AG04450 (cell line): Measurements from ENCODE around the gene ACIN1. TPM values are rescaled to one million over a fixed set of nuclear protein-coding genes. Genes with fewer than 3 reads are reported as not detected.
A peak's percentile ranks its signal among the peaks of the same experiment; 100 is the strongest.

Experiments used
- CTCF ChIA-PET: fragments of 300-600, 350-600 bp; formaldehyde crosslinking; extraction: SDS; loops from one replicate; lab custom pipeline; 2022; ENCODE audit warnings: antibody characterized with exemption, inconsistent platforms; lab: Charles Lee
- POLR2A ChIA-PET: fragments of 350-600 bp; formaldehyde crosslinking; extraction: SDS; loops from one replicate; lab custom pipeline; 2021; ENCODE audit warnings: antibody characterized with exemption, inconsistent platforms; lab: Yijun Ruan, JAX
- DNase-seq: peaks from one replicate; pipeline ENCODE4 v3.0.0-alpha.2; 2011; ENCODE audit warnings: low read depth, low spot score
- H3K27ac ChIP-seq: one replicate; pipeline ENCODE4 v1.5.1; 2012; ENCODE audit warnings: low read depth, low read length, control low read depth
- H3K27me3 ChIP-seq: one replicate; pipeline ENCODE4 v1.6.0; 2012; ENCODE audit warnings: low read length; ENCODE audit not compliant: control insufficient read depth, insufficient read depth
- H3K4me3 ChIP-seq: 2 replicates; pipeline ENCODE4 v1.5.1; 2011; ENCODE audit warnings: mild to moderate bottlenecking, low read depth, low read length, control low read depth
- H3K9me3 ChIP-seq: 2 replicates; pipeline ENCODE4 v1.5.1; 2012; ENCODE audit warnings: low read length; ENCODE audit not compliant: control insufficient read depth, insufficient read depth
- polyA plus RNA-seq: library from polyadenylated mRNA; depleted of rRNA; stranded (reverse); fragments of >200 nt; gene quantifications from 2 replicates; pipeline ENCODE4 v1.2.3, GENCODE V29; 2011
- TF ChIP-seq, protein P1 (sequence below): IDR thresholded peaks from 2 replicates; pipeline ENCODE4 v1.5.1; 2011; ENCODE audit warnings: low read depth, low read length, control low read depth, inconsistent platforms

Gene ACIN1
- polyA plus RNA-seq, 1 experiment = 173 TPM

- TF ChIP-seq, protein P1, sequence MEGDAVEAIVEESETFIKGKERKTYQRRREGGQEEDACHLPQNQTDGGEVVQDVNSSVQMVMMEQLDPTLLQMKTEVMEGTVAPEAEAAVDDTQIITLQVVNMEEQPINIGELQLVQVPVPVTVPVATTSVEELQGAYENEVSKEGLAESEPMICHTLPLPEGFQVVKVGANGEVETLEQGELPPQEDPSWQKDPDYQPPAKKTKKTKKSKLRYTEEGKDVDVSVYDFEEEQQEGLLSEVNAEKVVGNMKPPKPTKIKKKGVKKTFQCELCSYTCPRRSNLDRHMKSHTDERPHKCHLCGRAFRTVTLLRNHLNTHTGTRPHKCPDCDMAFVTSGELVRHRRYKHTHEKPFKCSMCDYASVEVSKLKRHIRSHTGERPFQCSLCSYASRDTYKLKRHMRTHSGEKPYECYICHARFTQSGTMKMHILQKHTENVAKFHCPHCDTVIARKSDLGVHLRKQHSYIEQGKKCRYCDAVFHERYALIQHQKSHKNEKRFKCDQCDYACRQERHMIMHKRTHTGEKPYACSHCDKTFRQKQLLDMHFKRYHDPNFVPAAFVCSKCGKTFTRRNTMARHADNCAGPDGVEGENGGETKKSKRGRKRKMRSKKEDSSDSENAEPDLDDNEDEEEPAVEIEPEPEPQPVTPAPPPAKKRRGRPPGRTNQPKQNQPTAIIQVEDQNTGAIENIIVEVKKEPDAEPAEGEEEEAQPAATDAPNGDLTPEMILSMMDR = no peak
- Histone ChIP-seq H3K27me3 (no peaks in the 10 kb centered on the region), H3K4me3 (no peak overlapping the region), H3K9me3 (peaks cover 3% of the 10 kb centered on the region; the same call in 1 of the 2 replicates), H3K27ac (peak overlapping the region; percentile 21)
- CTCF ChIA-PET = interaction anchor here (0.8 to 13.3 kb wide), 5 partner anchors 21 to 185 kb away, joined by 3 to 818 read pairs (median 4); partner anchors contain the start of genes ACIN1 and SLC7A8
- DNase-seq = no peak
- POLR2A ChIA-PET = interaction anchor here (1.0 kb wide), 1 partner anchor 20 kb away, joined by 4 read pairs; the partner anchor contains the start of genes ACIN1 and C14orf119
These were observed 21.0 kb upstream of the ACIN1 start for GRCh38 chr14:23115918-23116317.

GRCh38 chr14:23115039-23115731, 20.2 kb upstream of the ACIN1 start:
- peak; percentile 89 for DNase-seq
- Histone ChIP-seq H3K9me3 (peaks cover 3% of the 10 kb centered on the region; the same call in 1 of the 2 replicates), H3K4me3 (peak overlapping the region; percentile 17; the same call in 1 of the 2 replicates), H3K27me3 (no peaks in the 10 kb centered on the region), H3K27ac (peak overlapping the region; percentile 91)
- TF ChIP-seq, protein P1 = no peak
- ChIA-PET CTCF (interaction anchor here (0.6 to 13.3 kb wide), 7 partner anchors 21 to 239 kb away, joined by 3 to 818 read pairs (median 3); partner anchors contain the start of genes ACIN1 and SLC7A8), POLR2A (interaction anchor here (1.0 kb wide), 1 partner anchor 20 kb away, joined by 4 read pairs; the partner anchor contains the start of genes ACIN1 and C14orf119)

GRCh38 chr14:23114669-23115038, 19.7 kb upstream of the ACIN1 start:
- no peaks in the 10 kb centered on the region for H3K27me3 ChIP-seq

GRCh38 chr14:23114120-23114458, 19.2 kb upstream of the ACIN1 start:
- ChIA-PET POLR2A (interaction anchor here (0.8 to 1.9 kb wide), 2 partner anchors 19 to 52 kb away, joined by 3 to 7 read pairs; partner anchors contain the start of genes ACIN1 and C14orf119), CTCF (interaction anchor here (0.8 to 6.6 kb wide), 3 partner anchors 46 to 119 kb away, joined by 3 to 152 read pairs (median 15); no protein-coding TSS in a partner anchor)
- peaks cover 3% of the 10 kb centered on the region; the same call in 1 of the 2 replicates for H3K9me3 ChIP-seq
- no peak overlapping the region for H3K4me3 ChIP-seq
- no peaks in the 10 kb centered on the region for H3K27me3 ChIP-seq
- TF ChIP-seq, protein P1 = no peak
- H3K27ac ChIP-seq = no peak overlapping the region
- no peak for DNase-seq

More at GRCh38 chr14:23114669-23115038, 19.7 kb upstream of the ACIN1 start:
- CTCF ChIA-PET = interaction anchor here (1.4 to 13.3 kb wide), 5 partner anchors 20 to 128 kb away, joined by 3 to 818 read pairs (median 15); partner anchors contain the start of genes ACIN1 and SLC7A8
- POLR2A ChIA-PET = interaction anchor here (0.8 kb wide), 1 partner anchor 53 kb away, joined by 3 read pairs; no protein-coding TSS in a partner anchor
- peak overlapping the region; percentile 91 for H3K27ac ChIP-seq
- H3K4me3 ChIP-seq = peak overlapping the region; percentile 17; the same call in 1 of the 2 replicates
- DNase-seq = no peak
- peaks cover 3% of the 10 kb centered on the region; the same call in 1 of the 2 replicates for H3K9me3 ChIP-seq
- TF ChIP-seq, protein P1 = peak; percentile 16
